GM12878 (cell line): ENCODE results near the gene FLT1. TPM values are rescaled to one million over a fixed set of nuclear protein-coding genes. Genes with fewer than 3 reads are reported as not detected.

ENCODE experiments used
- ATAC-seq: fragments of 200-7000 bp; cut with Tn5 transposase; 3 replicates; pipeline ENCODE4 v1.9.1; 2020; ENCODE audit warnings: mild to moderate bottlenecking, moderate library complexity
- BruUV-seq: library from RNA; stranded (reverse); fragments of 400-500 nt; replicated peaks from 2 replicates; lab custom pipeline; 2021; lab: Mats Ljungman, UMichigan
- CTCF ChIA-PET: fragments of 300-600 bp; sonication (Branson Sonifier 250); formaldehyde crosslinking; extraction: SDS; loops from one replicate; lab custom pipeline; 2021; ENCODE audit warnings: inconsistent platforms; lab: Yijun Ruan, JAX
- POLR2A ChIA-PET: fragments of 350-600 bp; formaldehyde crosslinking; extraction: SDS; loops from one replicate; lab custom pipeline; 2021; ENCODE audit warnings: inconsistent platforms; lab: Charles Lee
- RAD21 ChIA-PET: fragments of 300-600 bp; sonication (Branson Sonifier 250); formaldehyde crosslinking; loops from one replicate; lab custom pipeline; 2023; ENCODE audit warnings: antibody characterized with exemption; ENCODE audit not compliant: unreplicated experiment; lab: Charles Lee
- SMC1A ChIA-PET: fragments of 300-600 bp; sonication (Branson Sonifier 250); formaldehyde crosslinking; loops from one replicate; lab custom pipeline; 2023; ENCODE audit not compliant: unreplicated experiment, uncharacterized antibody; lab: Charles Lee
- DNase-seq: peaks from one replicate; pipeline ENCODE4 v3.0.0-alpha.2; 2011; ENCODE audit warnings: low read depth, low spot score
- FAIRE-seq: peaks from 3 replicates; lab custom pipeline; 2011; peaks lifted over from hg19 to GRCh38; lab: Jason Lieb, UNC
- H2AFZ ChIP-seq: 2 replicates; pipeline ENCODE4 v1.6.0; 2011; ENCODE audit warnings: low read depth, low read length, control low read depth; ENCODE audit not compliant: control insufficient read depth
- H3K27ac ChIP-seq: 2 replicates; pipeline ENCODE4 v1.5.1; 2011; ENCODE audit warnings: control low read depth; ENCODE audit not compliant: control insufficient read depth, insufficient read depth
- H3K27me3 ChIP-seq, 2 experiments: replicated peaks in 1 of 2; 2 replicates each; pipeline versions ENCODE4 v1.6.0 to v1.6.1; 2011; ENCODE audit warnings: low read length in 1 of 2; ENCODE audit not compliant: control insufficient read depth in 2 of 2, insufficient read depth in 2 of 2
- H3K36me3 ChIP-seq, 2 experiments: 2 replicates each; pipeline ENCODE4 v1.5.1; 2011; ENCODE audit warnings: low read length in 1 of 2; ENCODE audit not compliant: control insufficient read depth in 2 of 2, insufficient read depth in 2 of 2
- H3K4me1 ChIP-seq: 2 replicates; pipeline ENCODE4 v1.6.1; 2011; ENCODE audit warnings: mild to moderate bottlenecking, low read length, moderate library complexity, mixed read lengths; ENCODE audit not compliant: control insufficient read depth, insufficient read depth
- H3K4me2 ChIP-seq: 2 replicates; pipeline ENCODE4 v1.6.0; 2011; ENCODE audit warnings: control low read depth; ENCODE audit not compliant: control insufficient read depth, insufficient read depth
- H3K4me3 ChIP-seq: fragments of 200-600 bp; sonication (generic); 2 replicates; pipeline ENCODE4 v1.5.1; 2016
- H3K79me2 ChIP-seq: 2 replicates; pipeline ENCODE4 v1.6.0; 2011; ENCODE audit warnings: low read length; ENCODE audit not compliant: control insufficient read depth, insufficient read depth
- H3K9ac ChIP-seq: 2 replicates; pipeline ENCODE4 v1.8.0; 2011; ENCODE audit warnings: low read length, control low read depth, mixed read lengths; ENCODE audit not compliant: control insufficient read depth, insufficient read depth
- H3K9me3 ChIP-seq: replicated peaks from 3 replicates; pipeline ENCODE4 v1.5.1; 2011; ENCODE audit warnings: mild to moderate bottlenecking, low read length; ENCODE audit not compliant: control insufficient read depth, insufficient read depth
- H4K20me1 ChIP-seq: 2 replicates; pipeline ENCODE4 v1.6.0; 2011; ENCODE audit not compliant: control insufficient read depth, insufficient read depth
- NFXL1 ChIP-seq: fragments of 450-650 bp; IDR thresholded peaks from 2 replicates; pipeline ENCODE4 v1.6.1; 2017; ENCODE audit warnings: antibody characterized with exemption, mild to moderate bottlenecking, borderline replicate concordance
- PAX5 ChIP-seq: IDR thresholded peaks from 2 replicates; pipeline ENCODE4 v1.6.1; 2011; ENCODE audit warnings: low read depth, low read length, borderline replicate concordance
- RBBP5 ChIP-seq: fragments of 200-600 bp; sonication (generic); conservative IDR thresholded peaks from 2 replicates; pipeline ENCODE4 v1.6.1; 2016
- REST ChIP-seq: IDR thresholded peaks from 2 replicates; pipeline ENCODE4 v1.6.1; 2012; ENCODE audit warnings: mild to moderate bottlenecking, low read depth, low read length
- STAT3 ChIP-seq: IDR thresholded peaks from 2 replicates; pipeline ENCODE4 v1.6.1; 2011; ENCODE audit warnings: low read depth, low read length, improper control_type of control experiment
- TCF12 ChIP-seq: IDR thresholded peaks from 2 replicates; pipeline ENCODE4 v1.6.1; 2011; ENCODE audit warnings: low read depth, mild to moderate bottlenecking, low read length
- WRNIP1 ChIP-seq: IDR thresholded peaks from 2 replicates; pipeline ENCODE4 v1.6.1; 2011; ENCODE audit warnings: low read depth, low read length, improper control_type of control experiment, borderline replicate concordance
- ZBED1 ChIP-seq: IDR thresholded peaks from 2 replicates; pipeline ENCODE4 v1.6.1; 2016; ENCODE audit warnings: borderline replicate concordance
- WGBS: methylation state at CpG from one replicate; pipeline ENCODE4 v1.1.6; 2016; ENCODE audit warnings: low lambda C conversion rate; ENCODE audit not compliant: insufficient replicate concordance, insufficient coverage; ENCODE audit errors: missing lambda C conversion rate; 5-methylcytosine and 5-hydroxymethylcytosine counted together
- in situ Hi-C: fragments of 300-500 bp; cut with MboI; formaldehyde crosslinking; loops from 9 replicates; pipeline ENCODE4 v1.14.3; 2018; ENCODE audit warnings: mixed read lengths
- intact Hi-C: fragments of 100-400 bp; cut with micrococcal nuclease; formaldehyde crosslinking; loops from one replicate; pipeline ENCODE4 v1.14.2; 2022; ENCODE audit not compliant: unreplicated experiment
- polyA plus RNA-seq, 11 experiments: library from polyadenylated mRNA; depleted of rRNA in 4 of 11; unstranded in 6 of 11; stranded (reverse) in 5 of 11; fragments of >200 nt; fragmentation: Nextera tagmentation in 4 of 11; fragmentation: Illumina TruSeq in 1 of 11; extraction: Ambion mirVana in 4 of 11; extraction: Trizol in 1 of 11; gene quantifications; 1 replicate in 1 of 11; 2 replicates in 10 of 11; pipeline versions ENCODE4 v1.2.1 to v1.2.3, GENCODE V29; 2011 to 2016; ENCODE audit warnings: inconsistent platforms in 2 of 11, missing spikeins in 2 of 11, low read depth in 1 of 11
- total RNA-seq, 4 experiments: library from RNA; depleted of rRNA in 3 of 4; stranded (reverse); fragments of >200 nt in 3 of 4; fragmentation: Illumina TruSeq in 1 of 4; extraction: Trizol in 1 of 4; gene quantifications; 2 replicates each; pipeline versions ENCODE4 v1.2.1 to v1.2.3, GENCODE V29; 2013 to 2021

Gene FLT1
- total and polyA plus RNA-seq, 10 of the 15 experiments (the other 5 are each of a cell fraction or from before 2014, with no cell fraction given): 0.55 to 5.6 (median 0.84) TPM

- DNase-seq (no peak), ATAC-seq (no peak), FAIRE-seq (no peak)
- Histone ChIP-seq H3K9me3 (peaks cover 11% of the 10 kb centered on the region; the same call in 2 of the 3 replicates), H3K27ac (no peak overlapping the region), H4K20me1 (no peaks in the 10 kb centered on the region), H3K27me3 (peaks cover 10 to 18% of the 10 kb centered on the region in 2 experiments), H3K4me3 (no peak overlapping the region), H3K4me2 (no peak overlapping the region), H3K79me2 (no peaks in the 10 kb centered on the region), H3K9ac (no peak overlapping the region), H3K36me3 (no peaks in the 10 kb centered on the region), H3K4me1 (peaks cover 14% of the 10 kb centered on the region), H2AFZ (no peak overlapping the region)
- ChIA-PET POLR2A (no interaction called here), RAD21 (no interaction called here), CTCF (no interaction called here), SMC1A (interaction anchor here (1.2 to 1.4 kb wide), 4 partner anchors 9 to 97 kb away, joined by 3 to 5 read pairs (median 4); no protein-coding TSS in a partner anchor)
- 68% methylated on average over 5 of the region's 5 CpGs for WGBS
- in situ Hi-C loops: no loop called here
- TF ChIP-seq TCF12 (no peak), STAT3 (no peak), NFXL1 (no peak), ZBED1 (no peak), REST (no peak), WRNIP1 (no peak), RBBP5 (no peak), PAX5 (no peak)
- intact Hi-C loops: no loop called here
- BruUV-seq: no TSS peak
Measured at GRCh38 chr13:28534801-28535200, 39.9 kb upstream of the FLT1 start.
